ENCODE measurements around the gene MPI. TPM values are rescaled to one million over a fixed set of nuclear protein-coding genes. Genes with fewer than 3 reads are reported as not detected.

Gene MPI
- total and polyA plus RNA-seq, 2 experiments from 2014 or later: 18.0 to 74.2 TPM

- ATAC-seq: peak; percentile 83
- Histone ChIP-seq H3F3A (replicated peaks; ENCODE audit: low read depth) (0 out of 2 replicates have a peak, but pooled peaks cover 5% of the 10 kb centered on the region), H3K4me3 (peak within 1 kb of the TSS; percentile 97), H3K9me2 (ENCODE audit: insufficient read depth) (no peaks in the 10 kb centered on the region), H3K79me2 (replicated peaks; ENCODE audit: insufficient read depth) (no peaks in the 10 kb centered on the region), H4K20me1 (replicated peaks; ENCODE audit: insufficient read depth) (no peaks in the 10 kb centered on the region; the same call in 1 of the 2 replicates), H3K4me2 (peak within 1 kb of the TSS; percentile 88), H3K36me3 (ENCODE audit: insufficient read depth) (no peaks in the 10 kb centered on the region; the same call in 1 of the 2 replicates), H3K4me1 (ENCODE audit: insufficient read depth) (peaks cover 9% of the 10 kb centered on the region), H3K27me3 (ENCODE audit: insufficient read depth) (no peaks in the 10 kb centered on the region), H3K27ac (ENCODE audit: low read depth) (peak within 1 kb of the TSS; percentile 95), H2AFZ (peak within 1 kb of the TSS; percentile 96)
- Mint-ChIP-seq H3K4me1 (peaks cover 22% of the 10 kb centered on the region), H3K36me3 (ENCODE audit: low read depth) (peaks cover 20% of the 10 kb centered on the region), H3K9me3 (no peaks in the 10 kb centered on the region), H3K27ac (peak within 1 kb of the TSS; percentile 97), H3K4me3 (peak within 1 kb of the TSS; percentile 91), H3K27me3 (ENCODE audit: insufficient read depth, low read depth, poor library complexity) (peaks cover 16% of the 10 kb centered on the region)
- peak; percentile 98 for DNase-seq (ENCODE audit: low spot score)
- TF ChIP-seq EZH2phosphoT487 (IDR thresholded peaks at IDR 0.05; ENCODE audit: unreplicated experiment): no peak
- no peak for TF ChIP-seq ZNF114 (CRISPR knock-in tag; IDR thresholded peaks at IDR 0.05)
- peak; percentile 92 for TF ChIP-seq POLR2AphosphoS5 (IDR thresholded peaks at IDR 0.05; ENCODE audit: low read depth)
- TF ChIP-seq CREB1 (CRISPR knock-in tag; IDR thresholded peaks at IDR 0.05; ENCODE audit: low read depth): 0 out of 2 replicates have a peak, but pooled peaks have one; percentile 34
- TF ChIP-seq CTCF (conservative IDR thresholded peaks at IDR 0.05; ENCODE audit: low read depth in 2 of 2): peak; percentile 33 to 53
Observed at GRCh38 chr15:74842581-74843444, 47.0 kb upstream of the MPI start, which contains the start of gene ULK3. Gene ULK3 (minus strand): TSS chr15:74843156. CDS start chr15:74843105, 51 bp downstream.

GRCh38 chr15:74843445-74843828 lies 46.4 kb upstream of the MPI start:
- Mint-ChIP-seq H3K4me1 (peaks cover 22% of the 10 kb centered on the region), H3K4me3 (peak overlapping the region; percentile 81), H3K9me3 (no peaks in the 10 kb centered on the region), H3K27me3 (ENCODE audit: insufficient read depth, low read depth, poor library complexity) (peaks cover 16% of the 10 kb centered on the region), H3K27ac (peak overlapping the region; percentile 90), H3K36me3 (ENCODE audit: low read depth) (peaks cover 25% of the 10 kb centered on the region)
- peak overlapping the region; percentile 91; the same call in 1 of the 2 replicates for H3K27ac ChIP-seq (ENCODE audit: low read depth)
- ATAC-seq (no peak), DNase-seq (ENCODE audit: low spot score) (no peak)
- 0 out of 2 replicates have a peak, but pooled peaks cover 5% of the 10 kb centered on the region for H3F3A ChIP-seq (replicated peaks; ENCODE audit: low read depth)
- H4K20me1 ChIP-seq (replicated peaks; ENCODE audit: insufficient read depth): no peaks in the 10 kb centered on the region; the same call in 1 of the 2 replicates
- no peaks in the 10 kb centered on the region for H3K9me2 ChIP-seq (ENCODE audit: insufficient read depth)
- peaks cover 9% of the 10 kb centered on the region for H3K4me1 ChIP-seq (ENCODE audit: insufficient read depth)
- H3K79me2 ChIP-seq (replicated peaks; ENCODE audit: insufficient read depth): no peaks in the 10 kb centered on the region
- no peaks in the 10 kb centered on the region; the same call in 1 of the 2 replicates for H3K36me3 ChIP-seq (ENCODE audit: insufficient read depth)
- peak overlapping the region; percentile 87 for H3K4me2 ChIP-seq
- H2AFZ ChIP-seq: peak overlapping the region; percentile 94
- no peaks in the 10 kb centered on the region for H3K27me3 ChIP-seq (ENCODE audit: insufficient read depth)
- no peak for TF ChIP-seq ZNF462 (CRISPR knock-in tag; IDR thresholded peaks at IDR 0.05)
- TF ChIP-seq CTCF (conservative IDR thresholded peaks at IDR 0.05; ENCODE audit: low read depth in 2 of 2): 0 out of 4 replicates have a peak, but pooled peaks of 1 of the 2 experiments have one; percentile 2
- H3K4me3 ChIP-seq: peak overlapping the region; percentile 97

Data from GM23338 (cell line).